Thymus (tissue), 11 donors: Measurements from ENCODE around the gene KIF1A. TPM values are rescaled to one million over a fixed set of nuclear protein-coding genes. Genes with fewer than 3 reads are reported as not detected.

Experiments used
- DNase-seq, 9 donors: peaks; one replicate each; pipeline ENCODE4 v3.0.0-alpha.2; 2013; ENCODE audit warnings: low spot score in 9 of 9, low read depth in 6 of 9, missing footprints in 1 of 9
- H3K27ac ChIP-seq, 2 donors: one replicate each; pipeline ENCODE4 v1.5.1; 2013; ENCODE audit warnings: control low read depth in 1 of 2, low read depth in 1 of 2, low read length in 1 of 2, mild to moderate bottlenecking in 1 of 2, moderate library complexity in 1 of 2
- H3K27me3 ChIP-seq, 2 donors: one replicate each; pipeline ENCODE4 v1.5.1; 2013; ENCODE audit warnings: low read length in 1 of 2; ENCODE audit not compliant: control insufficient read depth in 2 of 2, insufficient read depth in 1 of 2
- H3K36me3 ChIP-seq, 2 donors: one replicate each; pipeline ENCODE4 v1.5.1; 2013; ENCODE audit warnings: low read length in 1 of 2, mild to moderate bottlenecking in 1 of 2, moderate library complexity in 1 of 2; ENCODE audit not compliant: control insufficient read depth in 2 of 2, insufficient read depth in 2 of 2
- H3K4me1 ChIP-seq, 2 donors: one replicate each; pipeline ENCODE4 v1.5.1; 2013; ENCODE audit warnings: low read length in 2 of 2; ENCODE audit not compliant: control insufficient read depth in 2 of 2, insufficient read depth in 2 of 2
- H3K4me3 ChIP-seq, 2 donors: one replicate each; pipeline ENCODE4 v1.5.1; 2013; ENCODE audit warnings: low read length in 2 of 2, control low read depth in 1 of 2, mild to moderate bottlenecking in 1 of 2
- H3K9me3 ChIP-seq, 2 donors: one replicate each; pipeline ENCODE4 v1.5.1; 2013; ENCODE audit warnings: low read length in 1 of 2, mild to moderate bottlenecking in 1 of 2; ENCODE audit not compliant: control insufficient read depth in 2 of 2, insufficient read depth in 1 of 2
- WGBS: extraction: QIAGEN DNeasy Blood & Tissue Kit; methylation state at CpG from one replicate; pipeline ENCODE4 v1.1.7; 2013; 5-methylcytosine and 5-hydroxymethylcytosine counted together
- polyA plus RNA-seq: library from polyadenylated mRNA; stranded (reverse); fragments of 200-250 nt; gene quantifications from one replicate; pipeline ENCODE4 v1.2.3, GENCODE V29; 2013
- total RNA-seq: library from RNA; stranded (reverse); fragments of 120-200 nt; gene quantifications from one replicate; pipeline ENCODE4 v1.2.4, GENCODE V29; 2013
- donor health status: healthy.

Gene KIF1A
- total and polyA plus RNA-seq, 2 donors = 0.42 to 0.78 TPM

GRCh38 chr2:240785424-240786335, 34.3 kb downstream of the KIF1A start:
- H3K9me3 ChIP-seq = peaks cover 1 to 8% of the 10 kb centered on the region in 2 donors
- DNase-seq = no peak
- 82% methylated on average over 25 of the region's 25 CpGs for WGBS
- H3K27me3 ChIP-seq = no peaks in the 10 kb centered on the region
- H3K36me3 ChIP-seq = no peaks in the 10 kb centered on the region
- H3K4me1 ChIP-seq = no peaks in the 10 kb centered on the region
- no peak overlapping the region for H3K27ac ChIP-seq
- no peak overlapping the region for H3K4me3 ChIP-seq

DNA sequence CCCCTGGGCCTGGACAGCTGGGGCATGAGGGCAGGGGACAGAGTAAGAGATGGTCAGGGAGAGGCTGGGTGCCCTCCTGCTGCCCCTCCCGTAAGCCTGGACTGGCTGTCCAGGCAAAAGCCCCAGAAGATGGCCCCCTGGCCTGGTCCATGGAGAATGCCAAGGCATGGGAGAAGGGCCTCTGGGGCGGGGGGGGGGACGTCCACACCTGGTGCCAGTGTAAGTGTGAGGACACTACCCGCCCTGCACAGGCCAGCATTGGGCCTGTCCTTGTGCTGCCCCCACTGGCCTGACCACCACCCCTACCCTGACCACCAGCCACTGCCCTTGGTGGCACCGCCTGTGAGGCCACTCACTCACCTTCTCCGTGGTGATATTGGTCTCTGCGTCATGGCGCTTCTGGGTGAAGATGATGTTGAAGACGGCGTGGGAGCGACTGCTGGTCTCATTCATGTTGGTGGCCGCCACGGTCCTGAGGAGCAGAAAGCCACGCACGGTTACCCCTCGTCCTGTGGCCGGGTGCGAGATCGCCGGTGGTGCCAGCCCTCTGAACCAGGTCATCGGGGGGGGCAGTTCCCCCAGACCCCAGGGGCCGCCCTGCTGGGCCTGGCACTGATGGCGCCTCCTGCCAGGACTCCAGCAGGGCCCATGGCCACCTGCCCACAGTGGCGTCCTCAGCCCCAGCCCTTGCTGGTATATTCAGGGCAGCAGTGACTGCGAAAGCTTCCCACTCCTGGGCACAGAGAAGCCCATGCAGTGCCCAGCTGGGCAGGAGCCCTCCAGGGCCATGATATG, 35.2 kb downstream of the KIF1A start:
- H3K4me1 ChIP-seq = no peaks in the 10 kb centered on the region
- 94% methylated on average over 25 of the region's 25 CpGs for WGBS
- H3K27me3 ChIP-seq = no peaks in the 10 kb centered on the region
- peaks cover 1 to 8% of the 10 kb centered on the region in 2 donors for H3K9me3 ChIP-seq
- H3K36me3 ChIP-seq = no peaks in the 10 kb centered on the region
- H3K27ac ChIP-seq = no peak overlapping the region
- DNase-seq = no peak
- H3K4me3 ChIP-seq = no peak overlapping the region

DNA sequence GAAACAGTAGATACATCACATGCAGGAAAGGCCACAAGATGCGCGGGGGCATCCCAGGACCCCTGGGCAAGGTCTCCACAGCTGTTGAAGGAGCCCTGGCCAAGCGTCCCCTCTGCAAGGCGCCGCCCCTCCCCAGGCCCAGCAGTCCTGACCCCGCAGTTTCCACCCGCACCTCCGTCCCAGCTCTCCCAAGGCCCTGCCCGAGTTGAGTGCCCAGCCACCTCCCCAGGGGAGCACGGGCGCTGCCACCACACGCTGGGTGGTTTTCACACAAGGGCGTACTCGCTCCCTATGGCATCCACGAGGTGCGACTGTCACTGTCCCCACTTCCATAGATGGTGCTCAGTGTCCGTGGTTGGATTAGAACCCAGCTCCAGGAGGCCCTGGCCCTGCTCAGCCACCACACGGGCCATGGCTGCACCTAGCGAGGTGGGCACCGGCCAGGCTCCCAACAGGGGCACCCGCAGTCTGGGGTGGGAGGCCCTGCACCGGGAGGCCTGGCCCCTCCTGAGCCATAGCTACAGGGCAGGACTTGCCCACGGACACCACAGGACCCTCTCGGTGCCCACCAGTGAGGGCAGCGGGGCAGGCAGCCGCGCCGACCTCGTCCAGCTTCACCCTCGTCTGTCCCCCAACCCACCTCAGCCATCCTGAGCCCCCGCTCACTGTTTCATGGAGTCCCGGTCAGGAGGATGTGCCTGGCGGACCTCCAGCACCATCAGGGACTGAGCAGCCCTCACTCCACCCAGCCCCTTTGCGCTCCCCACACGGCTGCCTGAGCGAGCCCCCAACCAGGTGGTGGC, 36.0 kb downstream of the KIF1A start:
- Histone ChIP-seq H3K36me3 (no peaks in the 10 kb centered on the region), H3K4me1 (no peaks in the 10 kb centered on the region), H3K27me3 (no peaks in the 10 kb centered on the region), H3K4me3 (no peak overlapping the region), H3K27ac (no peak overlapping the region), H3K9me3 (peaks cover 1 to 8% of the 10 kb centered on the region in 2 donors)
- 96% methylated on average over 36 of the region's 36 CpGs for WGBS
- DNase-seq = no peak

DNA sequence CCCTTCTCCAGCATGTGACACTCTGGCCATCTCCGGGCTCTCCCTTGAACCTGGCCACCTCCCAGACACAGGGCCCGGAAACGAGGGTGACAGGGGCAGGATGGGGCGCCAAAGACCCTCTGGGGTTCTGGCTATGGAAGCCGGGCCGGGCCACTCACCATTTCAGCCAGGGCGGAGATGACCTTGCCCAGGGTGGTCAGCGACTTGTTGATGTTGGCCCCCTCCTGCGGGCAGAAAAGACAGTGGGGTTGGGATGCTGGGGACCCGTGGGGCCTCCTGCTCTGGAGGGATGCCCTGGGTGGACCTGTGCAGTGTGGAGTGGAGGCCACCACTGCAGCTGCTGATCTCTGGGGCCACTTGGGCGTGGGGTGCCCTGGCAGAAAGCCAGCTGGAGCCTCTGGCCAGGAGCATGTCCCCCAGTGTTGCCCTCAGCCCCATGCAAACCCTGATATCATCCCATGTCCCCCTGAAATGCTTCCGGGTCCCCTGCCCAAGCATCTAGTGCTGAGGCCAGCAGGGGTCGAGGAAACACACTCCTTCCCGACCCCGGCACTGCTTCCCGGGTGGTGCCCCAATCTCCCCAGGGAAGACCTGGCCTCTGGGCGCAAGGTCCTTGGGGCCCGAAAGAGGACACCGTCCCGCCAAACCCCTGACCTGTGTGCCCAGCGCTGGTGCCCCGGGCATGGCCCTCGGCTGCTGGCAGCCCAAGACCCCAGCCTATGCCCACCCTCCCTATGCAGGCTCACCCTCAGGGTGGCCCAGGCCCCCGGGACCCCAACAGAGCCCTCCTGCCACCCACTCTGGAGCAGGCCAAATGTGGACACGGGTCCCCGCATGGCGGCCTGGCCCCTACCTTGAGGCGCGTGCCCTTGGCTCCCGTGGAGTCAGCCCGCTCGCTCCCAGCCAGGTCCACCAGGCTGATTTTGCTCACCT, 36.9 kb downstream of the KIF1A start:
- no peaks in the 10 kb centered on the region for H3K36me3 ChIP-seq
- WGBS = 93% methylated on average over 32 of the region's 32 CpGs
- no peak overlapping the region for H3K4me3 ChIP-seq
- H3K27me3 ChIP-seq = no peaks in the 10 kb centered on the region
- no peaks in the 10 kb centered on the region for H3K4me1 ChIP-seq
- H3K27ac ChIP-seq = no peak overlapping the region
- DNase-seq = no peak
- H3K9me3 ChIP-seq = peaks cover 1 to 8% of the 10 kb centered on the region in 2 donors

- Histone ChIP-seq H3K4me3 (no peak overlapping the region), H3K27me3 (no peaks in the 10 kb centered on the region), H3K4me1 (no peaks in the 10 kb centered on the region), H3K9me3 (peaks cover 1 to 8% of the 10 kb centered on the region in 2 donors), H3K36me3 (no peaks in the 10 kb centered on the region), H3K27ac (no peak overlapping the region)
- 93% methylated on average over 43 of the region's 43 CpGs for WGBS
- no peak for DNase-seq
Observed at GRCh38 chr2:240782221-240782885, 37.7 kb downstream of the KIF1A start.

- WGBS = 94% methylated on average over 58 of the region's 58 CpGs
- no peaks in the 10 kb centered on the region for H3K36me3 ChIP-seq
- H3K9me3 ChIP-seq = peaks cover 1 to 8% of the 10 kb centered on the region in 2 donors
- H3K27ac ChIP-seq = no peak overlapping the region
- no peaks in the 10 kb centered on the region for H3K4me1 ChIP-seq
- DNase-seq = no peak
- no peaks in the 10 kb centered on the region for H3K27me3 ChIP-seq
- H3K4me3 ChIP-seq = no peak overlapping the region
Observed at GRCh38 chr2:240781471-240782220, 38.4 kb downstream of the KIF1A start.

DNA sequence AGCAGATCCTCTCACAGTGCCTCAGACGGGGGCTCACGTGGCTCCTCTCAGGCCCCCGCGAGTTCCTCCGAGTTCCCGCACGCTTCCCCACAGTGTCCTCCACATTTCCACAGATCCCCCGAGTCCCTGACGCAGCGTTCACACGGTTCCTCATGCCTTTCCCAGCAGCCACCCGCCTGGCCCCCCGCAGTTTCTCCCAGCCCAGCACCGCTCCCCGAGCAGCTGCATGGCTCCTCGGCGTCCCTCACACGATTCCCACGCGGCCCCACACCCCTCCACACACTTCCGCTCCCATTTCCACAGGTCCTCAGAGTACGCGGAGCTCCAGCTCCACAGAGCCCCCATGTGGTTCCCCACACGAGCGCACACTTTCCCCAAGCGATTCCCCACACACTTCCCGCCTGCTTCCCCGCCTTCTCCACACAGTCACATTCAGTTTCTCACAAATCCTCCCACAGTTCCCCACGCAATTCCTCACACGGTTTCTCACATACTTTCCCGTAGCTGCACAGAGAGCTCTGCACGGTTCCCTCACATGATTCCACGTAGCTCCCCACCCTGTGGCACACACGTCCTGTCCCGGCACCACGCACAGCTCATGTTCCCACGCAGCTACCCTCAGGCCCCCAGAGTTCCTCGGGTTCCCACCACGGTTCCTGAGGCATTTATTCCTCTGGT, 39.9 kb downstream of the KIF1A start:
- peaks cover 1 to 8% of the 10 kb centered on the region in 2 donors for H3K9me3 ChIP-seq
- H3K36me3 ChIP-seq = no peaks in the 10 kb centered on the region
- no peak overlapping the region for H3K4me3 ChIP-seq
- WGBS = 83% methylated on average over 39 of the region's 39 CpGs
- no peaks in the 10 kb centered on the region for H3K4me1 ChIP-seq
- no peak for DNase-seq
- no peak overlapping the region for H3K27ac ChIP-seq
- H3K27me3 ChIP-seq = no peaks in the 10 kb centered on the region
